ENCODE measurements around the gene PSRC1.

Gene PSRC1

DNA sequence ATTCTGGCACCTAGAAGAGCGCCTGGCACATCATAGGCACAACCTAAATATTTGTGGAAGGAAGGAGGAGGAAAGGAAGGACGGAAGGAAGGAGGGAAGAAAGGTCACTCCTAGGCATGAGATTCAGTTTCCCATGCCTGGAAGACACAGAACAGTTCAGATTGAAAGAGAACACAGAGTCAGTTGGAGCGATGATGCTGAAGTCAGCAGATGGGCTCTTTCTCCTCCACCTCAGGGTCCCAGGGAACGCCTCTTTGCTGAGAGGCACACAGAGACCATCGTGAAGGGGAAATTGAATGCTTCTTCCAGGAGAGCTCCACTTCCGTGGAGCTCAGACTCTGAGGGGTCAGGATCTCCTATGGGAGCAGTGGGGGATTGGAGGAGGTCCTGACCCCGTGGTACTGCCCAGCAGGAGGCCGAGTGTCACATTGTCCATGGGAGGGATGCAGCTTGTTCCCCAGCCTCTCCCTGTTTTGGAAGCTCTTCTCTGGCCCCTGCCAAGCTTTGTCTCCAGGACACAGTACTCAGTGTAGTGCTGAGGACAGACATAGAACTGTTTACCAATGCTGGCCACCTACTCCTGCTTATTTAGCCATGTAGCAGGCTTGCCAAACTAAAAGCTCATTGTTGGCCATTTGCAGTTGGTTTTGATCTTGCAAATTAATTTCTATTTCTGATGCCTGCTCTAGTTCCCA, 21.4 kb upstream of the PSRC1 start:
- H3K4me3 ChIP-seq (replicated peaks; ENCODE audit: low read depth, low read length) = no peak overlapping the region
- DNase-seq (ENCODE audit: low read depth) = no peak
- TF ChIP-seq, protein P1, sequence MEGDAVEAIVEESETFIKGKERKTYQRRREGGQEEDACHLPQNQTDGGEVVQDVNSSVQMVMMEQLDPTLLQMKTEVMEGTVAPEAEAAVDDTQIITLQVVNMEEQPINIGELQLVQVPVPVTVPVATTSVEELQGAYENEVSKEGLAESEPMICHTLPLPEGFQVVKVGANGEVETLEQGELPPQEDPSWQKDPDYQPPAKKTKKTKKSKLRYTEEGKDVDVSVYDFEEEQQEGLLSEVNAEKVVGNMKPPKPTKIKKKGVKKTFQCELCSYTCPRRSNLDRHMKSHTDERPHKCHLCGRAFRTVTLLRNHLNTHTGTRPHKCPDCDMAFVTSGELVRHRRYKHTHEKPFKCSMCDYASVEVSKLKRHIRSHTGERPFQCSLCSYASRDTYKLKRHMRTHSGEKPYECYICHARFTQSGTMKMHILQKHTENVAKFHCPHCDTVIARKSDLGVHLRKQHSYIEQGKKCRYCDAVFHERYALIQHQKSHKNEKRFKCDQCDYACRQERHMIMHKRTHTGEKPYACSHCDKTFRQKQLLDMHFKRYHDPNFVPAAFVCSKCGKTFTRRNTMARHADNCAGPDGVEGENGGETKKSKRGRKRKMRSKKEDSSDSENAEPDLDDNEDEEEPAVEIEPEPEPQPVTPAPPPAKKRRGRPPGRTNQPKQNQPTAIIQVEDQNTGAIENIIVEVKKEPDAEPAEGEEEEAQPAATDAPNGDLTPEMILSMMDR (IDR thresholded peaks at IDR 0.05; ENCODE audit: low read length, missing control alignments) = no peak

GRCh38 chr1:109301874-109302273, 18.9 kb upstream of the PSRC1 start:
- no peak for DNase-seq (ENCODE audit: low read depth)
- TF ChIP-seq, protein P1 (IDR thresholded peaks at IDR 0.05; ENCODE audit: low read length, missing control alignments) = no peak
- H3K4me3 ChIP-seq (replicated peaks; ENCODE audit: low read depth, low read length) = no peak overlapping the region

GRCh38 chr1:109300650-109301151, 17.8 kb upstream of the PSRC1 start:
- H3K4me3 ChIP-seq (replicated peaks; ENCODE audit: low read depth, low read length) = no peak overlapping the region
- DNase-seq (ENCODE audit: low read depth) = peak; percentile 36
- TF ChIP-seq, protein P1 (IDR thresholded peaks at IDR 0.05; ENCODE audit: low read length, missing control alignments) = no peak

- no peak overlapping the region for H3K4me3 ChIP-seq (replicated peaks; ENCODE audit: low read depth, low read length)
- peak; percentile 86 for DNase-seq (ENCODE audit: low read depth)
- TF ChIP-seq, protein P1 (IDR thresholded peaks at IDR 0.05; ENCODE audit: low read length, missing control alignments) = no peak
Measured at GRCh38 chr1:109299558-109300343, 16.8 kb upstream of the PSRC1 start.

- H3K4me3 ChIP-seq (replicated peaks; ENCODE audit: low read depth, low read length) = no peak overlapping the region
- TF ChIP-seq, protein P1 (IDR thresholded peaks at IDR 0.05; ENCODE audit: low read length, missing control alignments) = no peak
- peak; percentile 87 for DNase-seq (ENCODE audit: low read depth)
Measured at GRCh38 chr1:109298666-109299557, 16.0 kb upstream of the PSRC1 start.

GRCh38 chr1:109296782-109297181, 13.8 kb upstream of the PSRC1 start:
- DNase-seq (ENCODE audit: low read depth) = no peak
- no peak overlapping the region for H3K4me3 ChIP-seq (replicated peaks; ENCODE audit: low read depth, low read length)
- TF ChIP-seq, protein P1 (IDR thresholded peaks at IDR 0.05; ENCODE audit: low read length, missing control alignments) = no peak

Measured in fibroblast of pulmonary artery (primary cell).